A549 (cell line): Measurements from ENCODE around the gene ANHX. TPM values are rescaled to one million over a fixed set of nuclear protein-coding genes. Genes with fewer than 3 reads are reported as not detected.

ENCODE experiments used
- ATAC-seq, 2 experiments: fragments of 200-7000 bp in 1 of 2; fragments of >200 bp in 1 of 2; cut with Nextera tagmentation in 1 of 2; cut with Tn5 transposase in 1 of 2; 3 replicates each; pipeline versions ENCODE4 v1.8.0 to v1.9.1; 2018 to 2020; ENCODE audit warnings: mild to moderate bottlenecking in 1 of 2, moderate library complexity in 1 of 2
- CTCF ChIA-PET: fragments of 300-600 bp; sonication (Branson Sonifier 250); formaldehyde crosslinking; extraction: SDS; loops from one replicate; lab custom pipeline; 2021; ENCODE audit warnings: antibody characterized with exemption, inconsistent platforms; lab: Yijun Ruan, JAX
- POLR2A ChIA-PET: fragments of 350-600 bp; formaldehyde crosslinking; extraction: SDS; loops from one replicate; lab custom pipeline; 2021; ENCODE audit warnings: antibody characterized with exemption, inconsistent platforms; lab: Yijun Ruan, JAX
- DNase-seq, 2 experiments: peaks; one replicate each; pipeline versions ENCODE4 v3.0.0 to v3.0.0-alpha.2; 2011 to 2016; ENCODE audit warnings: low read depth in 1 of 2, low spot score in 1 of 2
- FAIRE-seq: peaks from 2 replicates; lab custom pipeline; 2011; peaks lifted over from hg19 to GRCh38; lab: Jason Lieb, UNC
- H3K27ac ChIP-seq, 2 experiments: fragments of >200 bp; sonication (Bioruptor Twin); formaldehyde crosslinking; 3 replicates each; pipeline ENCODE4 v1.5.1; 2016 to 2017
- H3K4me1 ChIP-seq: fragments of >200 bp; sonication (Bioruptor Twin); formaldehyde crosslinking; 3 replicates; pipeline ENCODE4 v1.6.1; 2016
- H3K4me2 ChIP-seq: fragments of >200 bp; sonication (Bioruptor Twin); formaldehyde crosslinking; 3 replicates; pipeline ENCODE4 v1.6.1; 2016
- H3K4me3 ChIP-seq: fragments of >200 bp; sonication (Bioruptor Twin); formaldehyde crosslinking; 3 replicates; pipeline ENCODE4 v1.5.1; 2016
- H3K9me3 ChIP-seq: fragments of >200 bp; sonication (Bioruptor Twin); formaldehyde crosslinking; 3 replicates; pipeline ENCODE4 v1.6.1; 2016
- ATOH8 ChIP-seq: fragments of 250-450 bp; sonication (Bioruptor Pico); IDR thresholded peaks from 2 replicates; pipeline ENCODE4 v1.5.0; 2020; ENCODE audit warnings: low read depth, mild to moderate bottlenecking, moderate library complexity
- EHMT2 ChIP-seq: fragments of 200-600 bp; sonication (generic); IDR thresholded peaks from 2 replicates; pipeline ENCODE4 v1.6.1; 2016; ENCODE audit warnings: antibody characterized with exemption, low read depth, mild to moderate bottlenecking, moderate library complexity
- ELK1 ChIP-seq: fragments of 150-350 bp; IDR thresholded peaks from 2 replicates; pipeline ENCODE4 v1.6.1; 2014; ENCODE audit warnings: low read depth, mild to moderate bottlenecking, low read length
- EP300 ChIP-seq, 2 experiments: fragments of >200 bp; sonication (Bioruptor Twin); formaldehyde crosslinking; IDR thresholded peaks; 2 replicates in 1 of 2; 3 replicates in 1 of 2; pipeline ENCODE4 v1.6.1; 2016 to 2017
- ESRRA ChIP-seq: fragments of 150-350 bp; IDR thresholded peaks from 2 replicates; pipeline ENCODE4 v1.6.1; 2014; ENCODE audit warnings: mild to moderate bottlenecking, low read length, borderline replicate concordance
- FOSB ChIP-seq: fragments of 250-450 bp; sonication (Bioruptor Pico); IDR thresholded peaks from 2 replicates; pipeline ENCODE4 v1.5.0; 2020; ENCODE audit warnings: mild to moderate bottlenecking, moderate library complexity
- HEYL ChIP-seq: fragments of 250-450 bp; sonication (Bioruptor Pico); IDR thresholded peaks from 2 replicates; pipeline ENCODE4 v1.8.0; 2021; ENCODE audit warnings: mild to moderate bottlenecking, moderate library complexity
- HOXA7 ChIP-seq: fragments of 250-450 bp; sonication (Bioruptor Pico); IDR thresholded peaks from 2 replicates; pipeline ENCODE4 v1.5.0; 2020; ENCODE audit warnings: mild to moderate bottlenecking, moderate library complexity
- HOXB5 ChIP-seq: fragments of 250-450 bp; sonication (Bioruptor Pico); IDR thresholded peaks from 2 replicates; pipeline ENCODE4 v1.5.0; 2020; ENCODE audit warnings: mild to moderate bottlenecking, moderate library complexity
- KDM1A ChIP-seq: fragments of 200-600 bp; sonication (generic); IDR thresholded peaks from 2 replicates; pipeline ENCODE4 v1.6.1; 2016; ENCODE audit warnings: low read depth, mild to moderate bottlenecking
- MAZ ChIP-seq: fragments of 150-350 bp; IDR thresholded peaks from 2 replicates; pipeline ENCODE4 v1.6.1; 2014; ENCODE audit warnings: antibody characterized with exemption, low read depth, low read length, borderline replicate concordance
- MYC ChIP-seq: IDR thresholded peaks from 2 replicates; pipeline ENCODE4 v1.6.1; 2012; ENCODE audit warnings: mild to moderate bottlenecking, inconsistent platforms, low read length, improper control_type of control experiment, borderline replicate concordance
- POLR2A ChIP-seq: IDR thresholded peaks from 2 replicates; pipeline ENCODE4 v1.6.1; 2012; ENCODE audit warnings: mild to moderate bottlenecking, low read length
- RCOR1 ChIP-seq: fragments of 150-350 bp; IDR thresholded peaks from 2 replicates; pipeline ENCODE4 v1.6.1; 2014; ENCODE audit warnings: antibody characterized with exemption, low read length, low read depth
- RFX5 ChIP-seq: fragments of 450-650 bp; IDR thresholded peaks from 2 replicates; pipeline ENCODE4 v1.7.1; 2014; ENCODE audit warnings: antibody characterized with exemption, mild to moderate bottlenecking, moderate library complexity
- RNF2 ChIP-seq: fragments of 200-600 bp; sonication (generic); IDR thresholded peaks from 2 replicates; pipeline ENCODE4 v1.6.1; 2016; ENCODE audit warnings: low read depth, mild to moderate bottlenecking, antibody characterized with exemption, moderate library complexity, borderline replicate concordance
- TP53 ChIP-seq: fragments of 250-450 bp; sonication (Bioruptor Pico); IDR thresholded peaks from 2 replicates; pipeline ENCODE4 v1.5.0; 2021; ENCODE audit warnings: mild to moderate bottlenecking, moderate library complexity
- ZFP36 ChIP-seq: fragments of 450-650 bp; IDR thresholded peaks from 2 replicates; pipeline ENCODE4 v1.6.1; 2014; ENCODE audit warnings: borderline replicate concordance; ENCODE audit not compliant: partially characterized antibody
- WGBS: methylation state at CpG from one replicate; pipeline ENCODE4 v1.1.6; 2017; ENCODE audit errors: missing lambda C conversion rate; 5-methylcytosine and 5-hydroxymethylcytosine counted together
- polyA plus RNA-seq, 4 experiments: library from polyadenylated mRNA; depleted of rRNA in 3 of 4; stranded (reverse); fragments of >200 nt; fragmentation: RNase III in 1 of 4; extraction: RNeasy Plus Mini Kit Qiagen cat#74134 plus additional on column Dnase treatment in 1 of 4; gene quantifications; 2 replicates in 3 of 4; 3 replicates in 1 of 4; pipeline ENCODE4 v1.2.3, GENCODE V29; 2011 to 2017
- TF ChIP-seq, protein P1 (sequence below): fragments of >200 bp; sonication (Bioruptor Twin); formaldehyde crosslinking; IDR thresholded peaks from 2 replicates; pipeline ENCODE4 v1.6.1; 2016
- TF ChIP-seq, protein P2 (sequence below): fragments of >200 bp; sonication (Bioruptor Twin); formaldehyde crosslinking; IDR thresholded peaks from 3 replicates; pipeline ENCODE4 v1.6.1; 2016

Gene ANHX
- polyA plus RNA-seq, 2 of the 4 experiments (the other 2 are of a cell fraction), result not detected

- ATAC-seq, result no peak
- DNase-seq, result no peak
- H3K4me3 ChIP-seq, result no peak overlapping the region
- no peak overlapping the region for H3K27ac ChIP-seq
- no peak for FAIRE-seq
- H3K4me1 ChIP-seq, result no peaks in the 10 kb centered on the region
- H3K9me3 ChIP-seq, result peaks cover 69% of the 10 kb centered on the region
- no peak for TF ChIP-seq MYC
- TF ChIP-seq, protein P1, sequence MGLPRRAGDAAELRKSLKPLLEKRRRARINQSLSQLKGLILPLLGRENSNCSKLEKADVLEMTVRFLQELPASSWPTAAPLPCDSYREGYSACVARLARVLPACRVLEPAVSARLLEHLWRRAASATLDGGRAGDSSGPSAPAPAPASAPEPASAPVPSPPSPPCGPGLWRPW, result no peak
- TF ChIP-seq TP53, result no peak
- no peak for TF ChIP-seq RNF2
- TF ChIP-seq HOXA7 (CRISPR knock-in tag), result no peak
- TF ChIP-seq ZFP36, result no peak
- TF ChIP-seq EHMT2, result no peak
- TF ChIP-seq RFX5, result no peak
- no peak for TF ChIP-seq ATOH8 (CRISPR knock-in tag)
- TF ChIP-seq FOSB (CRISPR knock-in tag), result no peak
- no peak for TF ChIP-seq KDM1A
- no peak overlapping the region for H3K4me2 ChIP-seq
- POLR2A ChIA-PET, result no interaction called here
- 0% methylated on average over 4 of the region's 4 CpGs for WGBS
- CTCF ChIA-PET, result no interaction called here
Measured at GRCh38 chr12:133225527-133225926, 10.2 kb downstream of the ANHX start.

GRCh38 chr12:133222211-133222610 is 13.5 kb downstream of the ANHX start:
- 4% methylated on average over 10 of the region's 10 CpGs for WGBS
- no peak overlapping the region for H3K4me3 ChIP-seq
- no peak overlapping the region for H3K4me2 ChIP-seq
- TF ChIP-seq ELK1 (no peak), ESRRA (no peak), MAZ (no peak), HOXA7 (CRISPR knock-in tag) (no peak), HEYL (CRISPR knock-in tag) (no peak), ATOH8 (CRISPR knock-in tag) (no peak), RCOR1 (no peak), HOXB5 (CRISPR knock-in tag) (no peak)
- TF ChIP-seq, protein P2, sequence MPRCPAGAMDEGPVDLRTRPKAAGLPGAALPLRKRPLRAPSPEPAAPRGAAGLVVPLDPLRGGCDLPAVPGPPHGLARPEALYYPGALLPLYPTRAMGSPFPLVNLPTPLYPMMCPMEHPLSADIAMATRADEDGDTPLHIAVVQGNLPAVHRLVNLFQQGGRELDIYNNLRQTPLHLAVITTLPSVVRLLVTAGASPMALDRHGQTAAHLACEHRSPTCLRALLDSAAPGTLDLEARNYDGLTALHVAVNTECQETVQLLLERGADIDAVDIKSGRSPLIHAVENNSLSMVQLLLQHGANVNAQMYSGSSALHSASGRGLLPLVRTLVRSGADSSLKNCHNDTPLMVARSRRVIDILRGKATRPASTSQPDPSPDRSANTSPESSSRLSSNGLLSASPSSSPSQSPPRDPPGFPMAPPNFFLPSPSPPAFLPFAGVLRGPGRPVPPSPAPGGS, result no peak
- ATAC-seq (no peak), DNase-seq (no peak), FAIRE-seq (no peak)
- H3K27ac ChIP-seq, result no peak overlapping the region
- H3K4me1 ChIP-seq, result no peaks in the 10 kb centered on the region
- ChIA-PET CTCF (no interaction called here), POLR2A (no interaction called here)
- peaks cover 82% of the 10 kb centered on the region for H3K9me3 ChIP-seq

DNA sequence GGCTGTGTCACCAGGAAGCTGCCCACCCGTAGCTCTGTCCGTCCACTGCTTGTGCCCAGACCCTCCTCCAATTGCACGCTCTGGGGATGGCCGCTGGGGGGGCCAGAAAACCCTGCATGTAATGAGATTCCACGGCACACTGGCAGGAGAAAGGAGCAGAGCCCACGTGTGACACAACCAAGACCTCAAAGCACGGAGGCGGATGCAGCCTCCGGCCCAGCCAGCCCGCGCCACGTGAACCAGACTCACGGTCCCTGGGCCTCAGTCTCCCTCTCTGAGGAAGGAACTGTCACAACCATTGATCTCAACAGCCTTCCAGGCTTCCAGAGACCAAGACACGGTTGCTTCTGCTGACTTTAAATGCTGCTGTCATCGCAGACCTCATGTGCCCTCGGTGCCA is 14.4 kb downstream of the ANHX start:
- TF ChIP-seq POLR2A (no peak), EP300 (IDR thresholded peaks at IDR 0.05) (no peak)
- Histone ChIP-seq H3K4me2 (no peak overlapping the region), H3K27ac (no peak overlapping the region), H3K4me1 (no peaks in the 10 kb centered on the region), H3K4me3 (no peak overlapping the region), H3K9me3 (peaks cover 83% of the 10 kb centered on the region)
- WGBS, result 21% methylated on average over 12 of the region's 16 CpGs
- no peak for ATAC-seq
- no peak for FAIRE-seq
- ChIA-PET POLR2A (no interaction called here), CTCF (no interaction called here)
- DNase-seq, result no peak
